Activated CD8-positive, alpha-beta T cell treated with anti-CD3 and anti-CD28 coated beads, Interleukin-2, amount 10 ng/mL, durations not matched to agents 7 days and 5 days (primary cell): ENCODE measurements around the gene EGFLAM. TPM values are rescaled to one million over a fixed set of nuclear protein-coding genes. Genes with fewer than 3 reads are reported as not detected.
"Not testable (repeated sequence)": the region's sequence is repeated elsewhere in the genome, so short reads cannot be mapped to it uniquely, and the experiment has no call there.

Experiments
- ATAC-seq: fragments of 150-1000 bp; cut with Tn5 transposase; one replicate; pipeline ENCODE4 v1.10.0; 2021; ENCODE audit warnings: moderate library complexity
- CTCF ChIA-PET: fragments of 350-600 bp; sonication (Branson Sonifier 250); formaldehyde crosslinking; loops from one replicate; lab custom pipeline; 2021; ENCODE audit warnings: antibody characterized with exemption; lab: Charles Lee
- POLR2A ChIA-PET: fragments of 350-600 bp; sonication (Branson Sonifier 250); formaldehyde crosslinking; loops from one replicate; lab custom pipeline; 2021; ENCODE audit warnings: antibody characterized with exemption; lab: Charles Lee
- DNase-seq: peaks from one replicate; pipeline ENCODE4 v3.0.0-alpha.2; 2020
- H3K27ac Mint-ChIP-seq: one replicate; pipeline ENCODE4 v1.8.0; 2021; ENCODE audit warnings: mild to moderate bottlenecking, mixed read lengths
- H3K27me3 Mint-ChIP-seq: one replicate; pipeline ENCODE4 v1.8.0; 2021; ENCODE audit warnings: low read depth, mixed read lengths
- H3K36me3 Mint-ChIP-seq: one replicate; pipeline ENCODE4 v1.8.0; 2021; ENCODE audit warnings: low read depth, mixed read lengths
- H3K4me1 Mint-ChIP-seq: one replicate; pipeline ENCODE4 v1.8.0; 2021; ENCODE audit warnings: low read depth, mixed read lengths
- H3K4me3 Mint-ChIP-seq: one replicate; pipeline ENCODE4 v1.8.0; 2021; ENCODE audit warnings: mild to moderate bottlenecking, mixed read lengths
- H3K9me3 Mint-ChIP-seq: one replicate; pipeline ENCODE4 v1.8.0; 2022; ENCODE audit warnings: mixed read lengths; ENCODE audit not compliant: insufficient read depth
- total RNA-seq, 2 experiments: library from RNA; stranded (reverse); gene quantifications; one replicate each; pipeline ENCODE4 v1.2.3, GENCODE V29; 2021

The EGFLAM gene
- total RNA-seq, 2 experiments from 2014 or later: not detected

DNA sequence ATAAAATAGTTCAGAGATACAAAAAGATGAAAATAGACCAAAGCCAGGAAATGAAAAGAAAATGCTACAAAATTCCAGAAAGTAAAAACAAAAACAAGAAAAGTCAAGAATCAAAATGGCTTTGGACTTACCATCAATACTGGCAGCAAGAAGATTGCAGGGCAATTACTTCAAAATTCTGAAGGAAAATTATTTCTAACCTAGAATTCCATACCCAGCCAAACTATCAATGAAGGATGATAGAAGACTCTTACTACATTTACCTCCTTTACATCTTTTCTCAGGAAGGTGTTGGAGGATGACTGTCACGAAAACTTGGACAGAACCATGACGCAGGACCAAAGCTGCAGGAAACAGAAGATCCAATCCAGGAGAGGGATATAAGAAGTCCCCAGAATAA is 46.8 kb downstream of the EGFLAM start:
- no peak for DNase-seq
- Mint-ChIP-seq H3K4me1 (no peaks in the 10 kb centered on the region), H3K36me3 (no peaks in the 10 kb centered on the region), H3K27ac (no peak overlapping the region), H3K9me3 (peaks cover 19% of the 10 kb centered on the region), H3K4me3 (no peak overlapping the region), H3K27me3 (no peaks in the 10 kb centered on the region)
- no peak for ATAC-seq
- ChIA-PET POLR2A (no interaction called here), CTCF (no interaction called here)

DNA sequence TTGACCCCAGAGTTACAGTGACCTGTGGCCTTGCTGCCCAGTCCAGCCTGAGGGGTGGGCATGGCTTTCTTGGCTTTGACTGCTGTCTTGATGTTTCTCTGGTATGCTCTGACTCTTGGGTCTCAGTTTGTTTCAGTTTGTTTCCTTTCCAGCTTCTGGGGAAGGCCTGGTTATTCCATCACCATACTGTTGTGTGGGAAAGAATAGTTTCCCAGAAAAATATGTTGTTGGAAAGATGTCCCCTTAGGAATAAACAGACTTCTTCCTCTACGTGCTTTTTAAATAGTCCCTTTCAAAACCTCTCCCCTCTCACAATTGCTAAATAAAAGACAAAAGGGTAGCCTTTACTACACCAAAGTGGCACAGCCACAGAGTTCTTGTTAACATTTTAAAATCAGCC is 49.5 kb downstream of the EGFLAM start:
- no peaks in the 10 kb centered on the region for H3K36me3 Mint-ChIP-seq
- CTCF ChIA-PET: no interaction called here

DNA sequence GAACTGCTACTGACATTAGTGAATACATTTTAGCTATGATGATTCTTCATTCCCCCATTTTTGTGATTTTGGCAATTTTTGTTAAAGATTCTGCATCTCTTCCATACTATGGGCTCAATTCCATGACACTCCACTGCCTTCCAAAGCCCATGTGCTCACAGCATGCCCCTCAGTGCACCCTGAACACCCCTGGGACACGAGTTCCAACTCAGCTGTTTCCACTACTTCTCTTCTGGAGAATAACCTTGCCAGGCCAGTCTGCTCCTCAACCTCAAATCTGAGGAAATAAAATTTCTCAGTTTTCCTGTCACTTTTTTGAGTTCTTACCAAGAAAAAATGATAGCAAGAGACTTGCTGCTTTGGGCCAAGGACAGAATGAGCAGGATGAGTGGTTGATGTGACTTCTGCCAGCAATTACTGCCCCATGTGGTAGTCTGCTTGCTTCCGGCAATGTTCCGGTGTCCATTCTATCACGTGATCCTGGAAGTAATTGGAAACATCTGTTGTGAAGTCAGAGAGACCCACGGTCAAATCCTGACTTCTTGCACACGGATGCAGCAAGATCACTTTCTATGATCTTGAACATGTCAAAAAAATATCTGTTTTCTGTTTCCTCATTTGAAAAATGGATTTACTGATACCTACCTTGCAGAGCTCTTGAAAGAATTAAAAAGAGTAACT is 58.3 kb downstream of the EGFLAM start:
- ATAC-seq: no peak
- H3K4me3 Mint-ChIP-seq: no peak overlapping the region
- CTCF ChIA-PET: no interaction called here
- no peaks in the 10 kb centered on the region for H3K9me3 Mint-ChIP-seq
- POLR2A ChIA-PET: no interaction called here
- no peaks in the 10 kb centered on the region for H3K36me3 Mint-ChIP-seq
- H3K27ac Mint-ChIP-seq: no peak overlapping the region
- H3K27me3 Mint-ChIP-seq: no peaks in the 10 kb centered on the region
- no peaks in the 10 kb centered on the region for H3K4me1 Mint-ChIP-seq
- no peak for DNase-seq

More for the DNA sequence above, 49.5 kb downstream of the EGFLAM start:
- H3K4me3 Mint-ChIP-seq: no peak overlapping the region
- POLR2A ChIA-PET: no interaction called here
- DNase-seq: no peak
- H3K9me3 Mint-ChIP-seq: peaks cover 19% of the 10 kb centered on the region
- ATAC-seq: no peak
- H3K27me3 Mint-ChIP-seq: no peaks in the 10 kb centered on the region
- no peaks in the 10 kb centered on the region for H3K4me1 Mint-ChIP-seq
- no peak overlapping the region for H3K27ac Mint-ChIP-seq

DNA sequence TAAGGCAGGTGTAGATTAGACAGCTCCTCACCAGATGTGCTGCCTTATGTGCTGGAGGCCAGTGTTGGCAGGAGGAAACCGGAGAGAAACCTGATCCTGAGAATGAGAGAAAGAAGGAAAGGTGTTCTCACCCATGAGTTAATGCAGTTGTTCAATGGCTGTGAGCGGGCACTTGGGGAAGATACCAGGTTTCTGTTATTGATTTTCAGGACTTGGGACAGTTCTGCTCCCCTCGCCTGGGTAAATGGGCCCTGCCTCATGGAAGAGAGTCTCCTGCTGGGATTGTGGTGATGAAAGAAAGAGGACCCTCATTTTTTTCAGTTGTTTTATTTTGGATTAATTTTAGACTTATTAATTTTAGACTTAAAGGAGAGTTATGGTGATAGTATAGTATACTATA is 59.5 kb downstream of the EGFLAM start:
- no peaks in the 10 kb centered on the region for H3K27me3 Mint-ChIP-seq
- H3K36me3 Mint-ChIP-seq: no peaks in the 10 kb centered on the region
- H3K9me3 Mint-ChIP-seq: no peaks in the 10 kb centered on the region
- ChIA-PET POLR2A (no interaction called here), CTCF (no interaction called here)
- H3K4me3 Mint-ChIP-seq: no peak overlapping the region
- H3K27ac Mint-ChIP-seq: no peak overlapping the region
- H3K4me1 Mint-ChIP-seq: no peaks in the 10 kb centered on the region
- no peak for ATAC-seq
- no peak for DNase-seq

DNA sequence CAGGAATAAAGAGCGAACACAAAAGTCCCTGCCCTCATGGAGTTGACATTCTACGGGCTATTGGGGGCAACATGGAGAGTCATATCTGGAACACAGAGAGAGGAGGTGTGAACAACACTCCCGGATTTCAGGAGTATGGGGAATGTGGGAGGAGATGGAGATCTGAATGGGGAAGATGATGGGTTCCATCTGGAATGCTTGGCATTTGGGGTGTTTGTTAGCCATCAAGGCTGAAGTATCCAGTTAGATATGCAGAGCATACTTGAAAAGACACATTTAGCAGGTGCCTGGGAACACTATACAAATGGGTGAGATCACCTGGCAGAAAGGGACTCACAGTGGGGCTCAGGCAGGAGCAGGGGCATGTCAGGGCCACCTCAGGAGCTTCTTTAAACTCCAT is 61.1 kb downstream of the EGFLAM start:
- ChIA-PET POLR2A (no interaction called here), CTCF (no interaction called here)
- no peak for DNase-seq
- H3K4me1 Mint-ChIP-seq: no peaks in the 10 kb centered on the region
- no peaks in the 10 kb centered on the region for H3K9me3 Mint-ChIP-seq
- H3K27me3 Mint-ChIP-seq: no peaks in the 10 kb centered on the region
- ATAC-seq: no peak
- H3K27ac Mint-ChIP-seq: no peak overlapping the region
- H3K4me3 Mint-ChIP-seq: no peak overlapping the region
- H3K36me3 Mint-ChIP-seq: no peaks in the 10 kb centered on the region

DNA sequence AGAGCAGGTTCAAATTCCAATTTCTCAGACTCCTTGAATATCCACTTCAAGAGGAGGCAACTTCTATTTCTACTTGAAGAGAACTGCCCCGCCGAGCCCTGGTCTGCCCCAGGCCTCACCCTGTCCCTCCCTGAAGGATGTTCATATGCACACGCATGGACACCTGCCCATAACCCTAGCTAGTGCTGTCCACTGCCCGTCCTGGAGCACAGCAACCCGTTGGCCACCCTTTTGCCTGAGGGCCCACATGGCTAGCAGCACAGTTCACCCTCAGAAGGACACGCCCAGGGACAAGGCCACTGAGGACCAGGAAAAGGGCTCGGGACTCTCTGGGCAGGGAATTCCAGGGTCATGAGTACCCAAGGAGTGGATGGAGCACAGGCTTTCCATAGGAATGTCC is 63.6 kb downstream of the EGFLAM start:
- POLR2A ChIA-PET: no interaction called here
- H3K27ac Mint-ChIP-seq: no peak overlapping the region
- H3K4me1 Mint-ChIP-seq: no peaks in the 10 kb centered on the region
- H3K27me3 Mint-ChIP-seq: no peaks in the 10 kb centered on the region
- H3K36me3 Mint-ChIP-seq: no peaks in the 10 kb centered on the region
- ATAC-seq (no peak), DNase-seq (no peak)
- no peak overlapping the region for H3K4me3 Mint-ChIP-seq
- CTCF ChIA-PET: no interaction called here
- no peaks in the 10 kb centered on the region for H3K9me3 Mint-ChIP-seq

DNA sequence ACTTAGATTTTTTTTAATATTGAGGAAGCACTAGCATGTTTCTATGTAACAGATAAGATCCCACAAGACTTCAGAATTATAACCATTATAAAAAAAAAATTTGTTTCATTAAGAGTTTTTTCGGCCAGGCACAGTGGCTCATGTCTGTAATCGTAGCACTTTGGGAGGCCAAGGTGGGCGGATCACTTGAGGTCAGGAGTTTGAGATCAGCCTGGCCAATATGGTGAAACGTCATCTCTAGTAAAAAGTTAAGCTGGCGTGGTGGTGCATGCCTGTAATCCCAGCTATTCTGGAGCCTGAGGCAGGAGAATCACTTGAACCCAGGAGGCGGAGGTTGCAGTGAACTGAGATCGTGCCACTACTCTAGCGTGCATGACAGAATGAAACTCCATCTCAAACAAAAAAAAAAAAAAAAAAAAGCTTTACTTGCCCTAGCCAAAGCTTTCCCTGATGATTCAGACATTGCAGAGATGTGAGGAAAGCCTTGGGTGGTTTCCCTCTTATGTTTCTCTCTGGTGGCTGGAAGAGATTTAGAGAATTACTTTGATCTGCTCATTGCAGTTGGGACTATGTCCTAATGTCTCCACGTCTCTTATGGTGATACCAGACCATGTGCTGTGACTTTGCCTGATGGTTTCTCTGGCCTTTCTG is 65.4 kb downstream of the EGFLAM start:
- ATAC-seq (no peak), DNase-seq (no peak)
- Mint-ChIP-seq H3K4me3 (no peak overlapping the region), H3K27ac (no peak overlapping the region), H3K9me3 (no peaks in the 10 kb centered on the region), H3K4me1 (no peaks in the 10 kb centered on the region), H3K27me3 (no peaks in the 10 kb centered on the region), H3K36me3 (no peaks in the 10 kb centered on the region)
- POLR2A ChIA-PET: interaction anchor here (0.7 kb wide), 1 partner anchor 38 kb away, joined by 3 read pairs; no protein-coding TSS in a partner anchor
- CTCF ChIA-PET: no interaction called here

DNA sequence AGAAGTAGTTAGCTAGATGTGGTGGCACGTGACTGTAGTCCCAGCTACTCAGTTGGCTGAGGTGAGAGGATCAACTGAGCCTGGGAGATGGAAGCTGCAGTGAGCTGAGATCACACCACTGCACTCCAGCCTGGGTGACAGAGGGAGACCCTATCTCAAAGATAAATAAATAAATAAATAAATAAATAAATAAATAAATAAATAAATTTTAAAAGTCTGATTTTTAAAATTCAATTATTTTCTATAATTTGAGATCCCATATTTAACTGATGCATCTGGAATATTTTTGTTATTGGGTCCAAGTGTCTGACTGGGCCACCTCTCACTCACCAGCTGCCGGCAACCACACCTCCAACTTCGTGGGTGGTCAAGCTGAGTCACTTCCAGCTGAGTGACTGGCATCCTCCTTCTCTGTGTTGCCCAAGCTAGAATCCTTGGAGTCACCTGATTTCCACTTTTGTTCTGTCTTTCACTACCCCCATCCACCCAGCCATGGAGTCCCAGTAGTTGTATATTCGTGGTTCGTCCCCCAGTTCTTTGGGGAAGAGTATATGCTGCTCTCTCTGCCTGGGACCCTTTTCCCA is 70.9 kb downstream of the EGFLAM start:
- DNase-seq: no peak
- H3K27me3 Mint-ChIP-seq: no peaks in the 10 kb centered on the region
- ChIA-PET CTCF (no interaction called here), POLR2A (interaction anchor here (1.2 kb wide), 1 partner anchor 9 kb away, joined by 3 read pairs; no protein-coding TSS in a partner anchor)
- H3K36me3 Mint-ChIP-seq: no peaks in the 10 kb centered on the region
- ATAC-seq: no peak
- H3K27ac Mint-ChIP-seq: no peak overlapping the region
- no peaks in the 10 kb centered on the region for H3K9me3 Mint-ChIP-seq
- H3K4me3 Mint-ChIP-seq: no peak overlapping the region
- no peaks in the 10 kb centered on the region for H3K4me1 Mint-ChIP-seq

DNA sequence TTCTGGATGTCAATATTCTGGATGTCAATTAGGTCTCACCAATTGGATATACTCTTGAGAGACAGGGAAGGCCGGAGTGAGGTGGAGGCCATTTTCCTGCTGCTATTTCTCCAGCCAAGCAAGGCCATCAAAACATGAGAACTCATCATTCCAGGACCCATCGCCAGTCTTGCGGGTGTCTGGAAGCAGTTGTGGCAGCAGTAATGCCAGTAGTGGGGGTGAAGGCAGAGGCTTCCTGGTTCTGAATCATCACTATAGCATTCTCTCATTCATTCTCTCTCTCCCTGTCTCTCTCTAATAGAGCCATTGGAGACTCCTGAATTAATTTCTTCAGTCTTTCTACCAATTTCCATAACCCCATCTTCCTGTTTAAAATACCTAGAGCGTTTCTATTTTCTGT is 71.8 kb downstream of the EGFLAM start:
- Mint-ChIP-seq H3K36me3 (no peaks in the 10 kb centered on the region), H3K27ac (no peak overlapping the region), H3K9me3 (no peaks in the 10 kb centered on the region), H3K27me3 (no peaks in the 10 kb centered on the region), H3K4me3 (no peak overlapping the region), H3K4me1 (no peaks in the 10 kb centered on the region)
- CTCF ChIA-PET: no interaction called here
- DNase-seq (no peak), ATAC-seq (no peak)
- POLR2A ChIA-PET: no interaction called here

DNA sequence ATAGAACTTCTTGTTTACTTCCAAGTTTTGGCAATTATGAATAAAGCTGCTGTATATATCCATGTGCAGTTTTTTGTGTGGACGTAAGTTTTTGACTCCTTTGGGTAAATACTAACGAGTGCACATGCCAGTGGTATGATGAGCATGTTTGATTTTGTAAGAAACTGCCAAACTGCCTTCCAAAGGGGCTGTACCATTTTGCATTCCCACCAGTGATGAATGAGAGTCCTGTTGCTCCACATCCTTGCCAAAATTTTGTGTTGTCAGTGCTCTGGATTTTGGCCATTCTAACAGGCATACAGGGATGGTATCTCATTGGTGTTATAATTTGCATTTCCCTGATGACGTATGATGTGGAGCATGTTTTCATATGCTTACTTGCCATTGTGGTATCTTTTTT is 73.5 kb downstream of the EGFLAM start:
- no peak overlapping the region for H3K27ac Mint-ChIP-seq

DNA sequence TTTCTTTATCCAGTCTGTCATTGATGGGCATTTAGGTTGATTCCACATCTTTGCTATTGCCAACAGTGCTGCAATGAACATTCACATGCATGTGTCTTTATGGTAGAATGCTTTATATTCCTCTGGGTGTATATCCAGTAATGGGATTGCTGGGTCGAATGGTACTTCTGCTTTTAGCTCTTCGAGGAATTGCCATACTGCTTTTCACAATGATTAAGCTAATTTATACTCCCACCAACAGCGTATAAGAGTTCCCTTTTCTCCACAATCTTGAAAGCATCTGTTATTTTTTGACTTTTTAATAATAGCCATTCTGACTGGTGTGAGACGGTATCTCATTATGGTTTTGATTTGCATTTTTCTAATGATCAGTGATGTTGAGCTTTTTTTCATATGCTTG is 74.8 kb downstream of the EGFLAM start:
- H3K9me3 Mint-ChIP-seq, H3K27ac Mint-ChIP-seq, H3K36me3 Mint-ChIP-seq, ATAC-seq, H3K27me3 Mint-ChIP-seq, H3K4me1 Mint-ChIP-seq, POLR2A ChIA-PET, H3K4me3 Mint-ChIP-seq, DNase-seq, CTCF ChIA-PET: not testable (repeated sequence)

More for the DNA sequence above, 73.5 kb downstream of the EGFLAM start:
- no peak for DNase-seq
- no peak overlapping the region for H3K4me3 Mint-ChIP-seq
- POLR2A ChIA-PET: no interaction called here
- H3K27me3 Mint-ChIP-seq: no peaks in the 10 kb centered on the region
- CTCF ChIA-PET: no interaction called here
- no peaks in the 10 kb centered on the region for H3K9me3 Mint-ChIP-seq
- H3K36me3 Mint-ChIP-seq: no peaks in the 10 kb centered on the region
- H3K4me1 Mint-ChIP-seq: no peaks in the 10 kb centered on the region
- no peak for ATAC-seq

DNA sequence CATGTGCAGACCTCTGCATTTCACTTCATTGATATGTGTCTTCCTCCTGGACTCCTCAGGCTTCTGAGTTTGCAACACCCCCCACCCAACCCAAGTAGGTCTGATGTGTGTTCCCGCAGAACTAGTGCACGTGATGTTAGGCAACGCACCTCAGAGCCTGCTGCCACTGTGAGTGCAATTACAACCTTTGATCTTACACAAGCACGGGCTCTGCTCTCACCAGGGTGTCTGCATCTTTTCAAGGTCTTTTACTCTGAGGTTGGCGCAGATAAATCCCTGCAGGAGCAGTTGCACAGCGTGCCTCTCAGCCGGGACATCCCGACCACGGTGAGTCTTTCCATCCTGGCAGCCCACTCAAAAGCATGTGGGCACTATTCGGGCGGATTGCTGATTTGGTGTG is 80.1 kb downstream of the EGFLAM start:
- no peak overlapping the region for H3K4me3 Mint-ChIP-seq
- ChIA-PET CTCF (interaction anchor here (1.5 kb wide), 1 partner anchor 73 kb away, joined by 4 read pairs; no protein-coding TSS in a partner anchor), POLR2A (interaction anchor here (0.5 to 1.0 kb wide), 2 partner anchors 10 to 313 kb away, joined by 3 read pairs; no protein-coding TSS in a partner anchor)
- no peaks in the 10 kb centered on the region for H3K4me1 Mint-ChIP-seq
- DNase-seq (no peak), ATAC-seq (no peak)
- no peaks in the 10 kb centered on the region for H3K9me3 Mint-ChIP-seq
- peaks cover 11% of the 10 kb centered on the region for H3K27me3 Mint-ChIP-seq
- H3K36me3 Mint-ChIP-seq: no peaks in the 10 kb centered on the region
- no peak overlapping the region for H3K27ac Mint-ChIP-seq
